AG10803 (cell line): ENCODE data around the gene NALCN.

Source experiments
- DNase-seq: peaks from one replicate; pipeline ENCODE4 v3.0.0; 2010; ENCODE audit warnings: low read depth
- H3K4me3 ChIP-seq: 2 replicates; pipeline ENCODE4 v1.5.1; 2011; ENCODE audit warnings: mild to moderate bottlenecking, low read length, control low read depth
- TF ChIP-seq, protein P1 (sequence below): conservative IDR thresholded peaks from 2 replicates; pipeline ENCODE4 v1.5.1; 2011; ENCODE audit warnings: mild to moderate bottlenecking, low read length, control low read depth, inconsistent platforms

Gene NALCN

DNA sequence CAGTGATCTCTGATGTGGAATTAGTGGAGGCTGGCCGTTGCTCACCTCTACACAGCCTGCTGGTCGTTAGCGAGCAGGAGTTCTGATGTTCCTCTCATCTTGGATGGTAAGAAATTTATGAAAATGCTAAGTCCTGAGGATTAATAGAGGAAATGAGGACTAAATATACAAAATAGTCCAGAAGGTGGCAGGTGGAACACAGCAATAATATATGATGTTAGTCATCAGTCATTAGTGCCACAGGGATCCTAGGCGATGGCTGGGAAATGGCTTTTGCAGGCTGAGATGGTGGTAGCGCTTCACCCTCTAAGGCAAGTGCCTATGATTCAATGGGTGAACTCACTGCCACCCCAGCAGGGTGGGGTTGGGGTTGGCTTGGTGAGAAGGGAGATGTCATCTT is 403.1 kb downstream of the NALCN start:
- no peak for DNase-seq
- H3K4me3 ChIP-seq = no peak overlapping the region
- TF ChIP-seq, protein P1, sequence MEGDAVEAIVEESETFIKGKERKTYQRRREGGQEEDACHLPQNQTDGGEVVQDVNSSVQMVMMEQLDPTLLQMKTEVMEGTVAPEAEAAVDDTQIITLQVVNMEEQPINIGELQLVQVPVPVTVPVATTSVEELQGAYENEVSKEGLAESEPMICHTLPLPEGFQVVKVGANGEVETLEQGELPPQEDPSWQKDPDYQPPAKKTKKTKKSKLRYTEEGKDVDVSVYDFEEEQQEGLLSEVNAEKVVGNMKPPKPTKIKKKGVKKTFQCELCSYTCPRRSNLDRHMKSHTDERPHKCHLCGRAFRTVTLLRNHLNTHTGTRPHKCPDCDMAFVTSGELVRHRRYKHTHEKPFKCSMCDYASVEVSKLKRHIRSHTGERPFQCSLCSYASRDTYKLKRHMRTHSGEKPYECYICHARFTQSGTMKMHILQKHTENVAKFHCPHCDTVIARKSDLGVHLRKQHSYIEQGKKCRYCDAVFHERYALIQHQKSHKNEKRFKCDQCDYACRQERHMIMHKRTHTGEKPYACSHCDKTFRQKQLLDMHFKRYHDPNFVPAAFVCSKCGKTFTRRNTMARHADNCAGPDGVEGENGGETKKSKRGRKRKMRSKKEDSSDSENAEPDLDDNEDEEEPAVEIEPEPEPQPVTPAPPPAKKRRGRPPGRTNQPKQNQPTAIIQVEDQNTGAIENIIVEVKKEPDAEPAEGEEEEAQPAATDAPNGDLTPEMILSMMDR = no peak

DNA sequence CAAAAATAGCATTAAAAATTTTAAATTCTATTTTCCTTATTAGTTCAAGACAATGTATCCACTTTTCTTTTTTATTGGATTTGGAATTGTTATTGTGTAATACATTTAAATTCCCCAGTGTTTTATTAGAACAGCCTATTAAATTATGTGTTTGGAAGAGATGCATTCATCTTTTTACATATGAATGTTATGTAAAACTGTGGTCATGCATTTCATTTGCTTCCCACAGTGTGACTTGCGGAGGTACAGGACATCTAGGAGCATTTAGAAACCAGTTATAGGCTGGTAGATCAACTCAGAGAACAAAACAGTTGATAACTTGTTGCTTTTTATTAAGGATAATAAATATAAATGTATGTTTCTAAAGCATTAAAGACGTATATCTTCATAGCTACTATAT is 406.2 kb downstream of the NALCN start:
- TF ChIP-seq, protein P1 = no peak
- H3K4me3 ChIP-seq = no peak overlapping the region
- DNase-seq = no peak

DNA sequence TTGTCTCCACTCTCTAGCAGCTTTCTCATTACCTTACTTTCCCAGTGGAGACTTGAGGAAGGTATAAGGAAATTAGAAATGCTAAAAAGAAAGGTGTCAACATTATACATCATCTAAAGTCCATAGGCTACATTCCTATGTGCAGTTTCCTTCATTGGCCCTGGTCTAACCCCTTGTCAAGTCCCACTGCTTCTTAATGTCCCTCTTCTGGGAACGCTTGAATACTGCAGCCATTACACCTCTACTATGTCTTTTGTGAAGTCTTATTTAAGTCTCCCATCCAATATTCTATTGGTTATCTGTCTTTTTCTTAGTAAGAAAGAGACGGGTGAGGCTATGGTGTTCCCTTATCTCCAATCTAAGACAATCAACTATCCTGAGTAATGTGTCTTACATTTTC is 409.1 kb downstream of the NALCN start:
- H3K4me3 ChIP-seq = no peak overlapping the region
- no peak for DNase-seq
- TF ChIP-seq, protein P1 = no peak
